Activated CD4-positive, CD25-positive, alpha-beta regulatory T cell (primary cell): Measurements from ENCODE around the gene FUOM.
"Not testable (repeated sequence)": the region's sequence is repeated elsewhere in the genome, so short reads cannot be mapped to it uniquely, and the experiment has no call there.

Source experiments
- DNase-seq, 4 experiments: peaks; one replicate each; lab custom pipeline; 2025; lab: John Stamatoyannopoulos, UW

Gene FUOM

GRCh38 chr10:133329491-133330202 lies 28.2 kb downstream of the FUOM start:
- peak; percentile 76 to 81 (median 78) for DNase-seq

GRCh38 chr10:133328358-133329343 lies 29.2 kb downstream of the FUOM start:
- DNase-seq: no peak

DNA sequence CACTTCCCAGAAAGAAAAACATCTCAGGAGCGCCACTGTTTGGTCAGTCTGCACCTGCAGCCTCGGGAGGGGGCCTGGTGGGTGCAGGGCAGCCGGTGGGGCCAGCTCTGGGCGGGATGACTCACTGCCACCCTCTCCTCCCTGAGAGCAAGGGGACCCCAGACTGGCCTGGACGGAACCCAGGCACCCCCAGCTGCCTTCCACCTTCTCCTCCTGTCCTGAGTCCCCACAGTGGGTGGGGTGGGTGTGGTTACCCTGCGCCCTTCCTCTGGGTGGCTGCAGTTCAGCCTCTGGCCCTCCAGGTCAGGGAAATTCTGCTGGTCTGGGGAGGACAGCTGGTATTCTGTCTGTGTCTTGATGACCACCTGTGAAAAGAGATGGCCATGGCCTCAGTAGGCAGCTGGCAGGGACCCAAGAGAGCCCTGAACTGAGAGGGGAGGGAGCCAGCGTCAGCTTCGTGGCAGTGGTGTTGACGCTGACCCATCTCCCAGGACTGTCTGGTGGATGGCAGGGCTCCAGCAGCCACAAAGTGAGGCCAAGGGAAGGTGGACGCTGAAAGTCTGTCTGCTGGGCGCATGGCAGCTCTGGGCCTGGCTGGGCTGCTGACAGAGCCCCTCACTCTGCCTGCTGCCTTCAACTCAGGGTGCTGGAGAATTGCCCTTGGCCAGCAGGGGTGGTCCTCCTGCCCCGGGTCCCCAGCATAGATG lies 30.0 kb downstream of the FUOM start:
- no peak for DNase-seq

DNA sequence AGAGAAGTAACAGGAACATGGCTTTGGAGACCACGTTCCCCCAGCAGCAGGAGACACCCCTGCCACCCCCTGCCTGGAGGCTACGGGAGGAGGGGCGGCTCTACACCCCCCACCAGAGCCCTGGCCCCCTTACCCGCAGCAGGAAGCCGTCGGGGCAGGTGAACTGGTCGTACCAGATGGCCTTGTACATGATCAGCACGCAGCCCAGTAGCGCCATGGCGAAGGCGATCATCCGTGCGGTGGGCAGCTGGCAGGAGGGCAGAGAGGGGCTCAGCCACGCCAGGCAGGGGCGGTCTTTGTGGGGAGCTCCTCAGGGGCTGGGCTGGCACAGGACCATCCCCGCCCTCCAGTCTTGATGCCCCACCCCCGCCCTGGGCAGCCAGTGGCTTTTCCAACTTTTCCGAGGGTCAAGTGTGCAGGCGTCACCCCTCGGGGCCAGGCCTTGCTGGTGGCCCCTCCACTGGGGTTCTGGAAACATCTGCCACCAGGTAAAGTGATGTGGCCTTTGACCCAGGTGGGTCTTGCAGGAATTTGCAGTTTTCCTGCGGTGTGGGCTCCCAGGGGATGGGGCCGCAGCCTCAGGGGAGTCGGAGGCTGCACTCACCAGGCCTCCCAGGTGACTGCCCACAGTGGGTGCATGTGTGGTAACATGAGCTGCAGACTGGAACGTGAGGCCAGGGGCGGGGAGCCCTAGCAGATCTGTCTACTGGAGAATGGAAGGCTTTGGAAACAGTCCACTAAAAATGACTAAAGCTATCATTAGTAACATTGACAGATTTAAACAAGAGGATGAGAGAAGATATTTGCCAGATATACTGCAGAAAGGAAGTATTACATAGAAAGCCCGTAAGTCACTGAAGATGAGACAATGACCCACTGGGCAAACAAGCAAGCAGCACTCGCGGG lies 30.8 kb downstream of the FUOM start:
- DNase-seq: no peak

DNA sequence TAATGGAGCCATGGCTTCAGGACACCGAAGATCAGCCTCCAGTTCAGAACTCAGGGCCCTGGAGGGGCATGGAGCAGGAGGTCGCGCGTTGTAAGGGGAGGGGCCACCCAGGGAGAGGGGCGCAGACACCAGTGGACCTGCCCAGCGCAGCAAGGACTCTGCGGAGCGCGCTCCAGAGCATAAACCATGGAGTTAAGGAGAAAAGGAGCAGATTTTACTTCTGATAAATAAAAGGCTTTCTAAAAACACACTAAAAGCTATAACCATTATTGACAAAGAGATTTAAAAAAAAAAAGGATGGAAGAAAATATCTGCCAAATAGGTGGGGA lies 31.6 kb downstream of the FUOM start:
- DNase-seq: no peak

GRCh38 chr10:133325440-133326222 lies 32.2 kb downstream of the FUOM start:
- DNase-seq: no peak

GRCh38 chr10:133324857-133325260 lies 33.0 kb downstream of the FUOM start:
- DNase-seq: no peak

GRCh38 chr10:133324198-133324792 lies 33.5 kb downstream of the FUOM start:
- peak in 2 of 4 experiments; percentile 28 to 47 for DNase-seq

DNA sequence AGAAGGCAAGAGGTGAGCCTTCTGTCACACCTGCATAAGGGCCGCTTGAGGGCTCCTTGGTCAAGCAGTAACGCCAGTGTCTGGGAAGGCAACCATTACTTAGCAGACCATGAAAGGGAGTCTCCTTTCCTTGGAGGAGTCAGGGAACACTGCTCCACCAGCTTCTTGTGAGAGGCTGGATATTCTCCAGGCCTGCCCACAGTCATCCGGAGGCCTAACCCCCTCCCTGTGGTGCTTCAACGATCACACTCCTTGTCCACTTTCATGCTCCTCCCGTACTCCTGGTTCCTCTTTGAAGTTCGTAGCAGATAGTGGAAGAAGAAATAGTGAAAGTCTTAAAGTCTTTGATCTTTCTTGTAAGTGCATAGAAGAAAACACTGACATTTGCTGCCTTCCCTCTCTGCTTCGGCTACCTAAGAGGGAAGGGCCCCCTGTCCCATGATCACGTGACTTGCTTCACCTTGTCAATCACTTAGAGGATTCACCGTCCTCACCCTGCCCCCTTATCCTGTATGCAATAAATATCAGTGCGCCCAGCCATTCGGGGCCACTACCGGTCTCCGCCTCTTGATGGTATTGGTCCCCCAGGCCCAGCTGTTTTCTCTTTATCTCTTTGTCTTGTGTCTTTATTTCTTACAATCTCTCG lies 35.6 kb downstream of the FUOM start:
- DNase-seq: not testable (repeated sequence)

DNA sequence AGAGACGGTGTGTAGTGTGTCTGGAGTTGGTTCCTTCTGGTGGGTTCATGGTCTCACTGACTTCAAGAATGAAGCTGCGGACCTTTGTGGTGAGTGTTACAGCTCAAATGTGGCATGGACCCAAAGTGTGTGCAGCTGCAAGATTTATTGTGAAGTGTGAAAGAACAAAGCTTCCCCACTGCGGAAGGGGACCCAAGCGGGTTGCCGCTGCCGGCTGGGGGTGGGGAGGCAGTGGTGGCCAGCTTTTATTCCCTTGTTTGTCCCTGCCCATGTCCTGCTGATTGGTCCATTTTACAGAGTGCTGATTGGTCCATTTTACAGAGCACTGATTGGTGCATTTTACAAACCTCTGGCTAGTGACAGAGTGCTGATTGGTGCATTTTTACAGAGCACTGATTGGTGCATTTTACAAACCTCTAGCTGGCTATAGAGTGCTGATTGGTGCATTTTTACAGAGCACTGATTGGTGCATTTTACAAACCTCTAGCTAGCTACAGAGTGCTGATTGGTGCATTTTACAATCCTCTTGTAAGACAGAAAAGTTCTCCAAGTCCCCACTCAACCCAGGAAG lies 36.9 kb downstream of the FUOM start:
- not testable (repeated sequence) for DNase-seq

- DNase-seq: peak; percentile 31 to 49 (median 40)
Observed at GRCh38 chr10:133318494-133319127, 39.2 kb downstream of the FUOM start.

- DNase-seq: no peak
Observed at GRCh38 chr10:133316732-133317131, 41.1 kb downstream of the FUOM start.

GRCh38 chr10:133316266-133316665 lies 41.6 kb downstream of the FUOM start:
- no peak for DNase-seq

DNA sequence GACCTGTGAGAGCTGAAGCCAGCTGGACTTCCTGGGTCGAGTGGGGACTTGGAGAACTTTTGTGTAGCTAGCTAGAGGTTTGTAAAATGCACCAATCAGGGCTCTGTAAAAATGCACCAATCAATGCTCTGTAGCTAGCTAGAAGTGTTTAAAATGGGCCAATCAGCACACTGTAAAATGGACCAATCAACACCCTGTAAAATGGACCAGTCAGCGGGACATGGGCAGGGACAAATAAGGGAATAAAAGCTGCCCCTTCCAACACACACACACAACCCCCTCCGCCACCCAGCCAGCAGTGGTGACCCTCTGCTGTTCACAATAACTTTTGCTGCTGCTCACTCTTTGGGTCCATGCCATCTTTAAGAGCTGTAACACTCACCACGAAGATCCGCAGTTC lies 42.0 kb downstream of the FUOM start:
- DNase-seq: no peak

DNA sequence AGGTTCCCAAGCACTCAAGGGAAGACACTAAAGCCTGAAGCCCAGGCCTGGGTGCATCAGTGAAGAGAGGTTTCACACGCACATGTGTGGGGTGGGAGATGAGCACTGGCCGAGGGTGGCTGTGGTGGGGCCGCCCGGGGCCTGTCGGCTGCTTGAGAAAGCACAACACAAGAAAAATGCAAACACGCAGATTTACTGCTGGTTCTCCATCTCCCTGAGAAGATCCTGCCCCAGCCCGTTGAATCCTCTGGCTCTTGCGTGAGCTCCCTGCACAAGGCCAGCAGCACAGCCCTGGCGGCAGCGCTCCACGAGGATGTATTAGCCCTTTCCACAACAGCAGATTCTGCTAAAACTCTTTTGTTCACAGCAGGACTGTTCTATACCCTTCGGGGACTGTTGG lies 42.9 kb downstream of the FUOM start:
- DNase-seq: no peak

DNA sequence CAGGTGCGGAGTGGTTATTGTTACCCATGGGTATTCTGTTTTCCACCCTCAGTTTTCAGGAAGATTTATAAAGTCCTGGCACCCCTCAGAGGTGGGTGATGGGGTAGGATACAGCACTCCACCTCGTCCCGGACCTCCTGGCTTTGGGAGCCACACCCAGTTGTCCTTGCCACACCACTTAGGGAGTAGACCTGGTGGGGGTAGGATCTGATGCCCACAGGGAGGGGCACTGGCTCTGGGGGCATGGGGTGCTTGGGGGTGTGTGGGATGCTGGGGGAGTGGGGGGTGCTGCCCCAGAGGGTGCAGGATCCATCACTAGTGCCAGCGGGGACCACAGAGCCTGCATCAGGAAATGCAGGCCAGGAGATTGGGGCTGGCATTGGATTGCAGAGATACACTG lies 44.6 kb downstream of the FUOM start:
- DNase-seq: no peak

DNA sequence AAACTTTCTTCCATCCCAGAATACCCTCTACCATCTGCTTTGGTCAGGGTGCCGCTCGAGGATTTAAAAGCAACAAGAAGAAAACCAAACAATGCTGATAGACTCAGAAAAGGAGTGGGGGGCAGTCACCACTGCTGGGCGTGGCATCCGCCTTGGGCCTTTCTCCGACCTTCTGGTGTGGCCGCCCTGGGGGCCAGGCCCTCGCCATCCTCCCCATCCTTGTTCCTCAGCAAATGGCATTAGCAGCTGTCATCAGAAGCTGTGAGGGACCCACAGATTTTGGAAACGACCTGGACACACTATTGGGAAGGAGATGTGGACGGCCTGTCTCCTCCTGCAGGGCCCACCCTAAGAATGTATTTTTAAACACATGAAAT lies 45.1 kb downstream of the FUOM start:
- DNase-seq: no peak

DNA sequence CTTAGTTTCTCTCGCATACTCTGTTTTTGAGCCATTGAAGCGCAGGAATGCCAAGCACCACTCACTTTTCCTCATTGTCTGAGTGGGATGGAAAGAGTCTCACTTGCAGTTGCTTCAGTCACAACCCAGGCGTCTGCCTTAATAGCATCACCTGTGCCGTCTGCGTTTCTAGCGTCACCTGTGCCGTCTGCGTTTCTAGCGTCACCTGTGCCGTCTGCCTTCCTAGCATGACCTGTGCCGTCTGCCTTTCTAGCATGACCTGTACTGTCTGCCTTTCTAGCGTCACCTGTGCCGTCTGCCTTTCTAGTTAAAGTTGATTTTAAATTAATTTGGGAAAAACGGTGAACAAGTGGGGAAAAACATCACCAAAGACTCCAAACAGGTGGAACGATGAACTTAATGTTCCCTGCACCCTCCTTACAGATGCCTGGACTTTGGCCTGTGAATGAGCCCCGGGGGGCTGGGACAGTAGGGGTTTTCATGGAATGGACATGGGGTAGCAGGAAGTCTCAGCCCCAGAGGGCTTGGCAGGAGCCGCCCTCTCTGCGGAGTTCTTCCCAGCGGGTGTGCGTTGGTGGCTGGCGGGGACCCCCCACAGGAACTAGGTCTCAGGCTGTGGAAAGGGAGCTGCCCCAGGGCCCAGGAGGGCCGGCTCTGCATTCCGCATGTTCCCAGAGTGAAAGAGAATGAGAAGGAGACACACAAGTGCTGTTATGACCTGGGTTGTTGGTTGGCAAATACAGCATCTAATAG lies 45.6 kb downstream of the FUOM start:
- no peak for DNase-seq
